GM18499 (cell line): ENCODE results near the gene RBM43.
"Not testable (repeated sequence)": the region's sequence is repeated elsewhere in the genome, so short reads cannot be mapped to it uniquely, and the experiment has no call there.

Experiments used
- ATAC-seq: cut with Tn5 transposase; IDR thresholded peaks from one replicate; pipeline ENCODE4 v1.9.1; 2021; ENCODE audit warnings: moderate number of reproducible peaks; ENCODE audit not compliant: insufficient read depth, unreplicated experiment

The RBM43 gene

GRCh38 chr2:151269798-151270568 is 8.3 kb upstream of the RBM43 start:
- no peak for ATAC-seq

- no peak for ATAC-seq
Observed at GRCh38 chr2:151268085-151268484, 6.4 kb upstream of the RBM43 start.

- no peak for ATAC-seq
Observed at GRCh38 chr2:151267537-151267936, 5.9 kb upstream of the RBM43 start.

- ATAC-seq, result no peak
Observed at GRCh38 chr2:151265991-151266390, 4.3 kb upstream of the RBM43 start.

GRCh38 chr2:151264157-151264825 is 2.6 kb upstream of the RBM43 start:
- no peak for ATAC-seq

- no peak for ATAC-seq
Observed at GRCh38 chr2:151262629-151263028, 966 bp upstream of the RBM43 start.

- ATAC-seq, result no peak
Observed at GRCh38 chr2:151261977-151262291, 271 bp upstream of the RBM43 start.

GRCh38 chr2:151260573-151261230 is 961 bp downstream of the RBM43 start:
- no peak for ATAC-seq

GRCh38 chr2:151258121-151258520 is 3.5 kb downstream of the RBM43 start:
- ATAC-seq, result no peak

GRCh38 chr2:151252646-151253045 is 9.0 kb downstream of the RBM43 start:
- ATAC-seq, result no peak

- no peak for ATAC-seq
Observed at GRCh38 chr2:151251012-151251411, 10.7 kb downstream of the RBM43 start.

GRCh38 chr2:151247432-151247831 is 14.2 kb downstream of the RBM43 start:
- no peak for ATAC-seq

- no peak for ATAC-seq
Observed at GRCh38 chr2:151246152-151246551, 15.5 kb downstream of the RBM43 start.

- no peak for ATAC-seq
Observed at GRCh38 chr2:151243468-151243867, 18.2 kb downstream of the RBM43 start.

- no peak for ATAC-seq
Observed at GRCh38 chr2:151241224-151241623, 20.4 kb downstream of the RBM43 start.

GRCh38 chr2:151240433-151240832 is 21.2 kb downstream of the RBM43 start:
- no peak for ATAC-seq

- no peak for ATAC-seq
Observed at GRCh38 chr2:151239624-151240023, 22.0 kb downstream of the RBM43 start.

- ATAC-seq, result peak; percentile 58
Observed at GRCh38 chr2:151238527-151239487, 22.9 kb downstream of the RBM43 start.

- ATAC-seq, result no peak
Observed at GRCh38 chr2:151237422-151238025, 24.1 kb downstream of the RBM43 start.

- not testable (repeated sequence) for ATAC-seq
Observed at GRCh38 chr2:151233760-151234159, 27.9 kb downstream of the RBM43 start.
